ENCODE measurements around the gene CBX6. TPM values are rescaled to one million over a fixed set of nuclear protein-coding genes. Genes with fewer than 3 reads are reported as not detected.

The CBX6 gene
- total RNA-seq, 2 experiments from 2014 or later = 41.6 to 42.8 TPM

- Mint-ChIP-seq H3K27ac (no peak overlapping the region), H3K4me3 (peak overlapping the region; percentile 88), H3K27me3 (peaks cover 21% of the 10 kb centered on the region), H3K9me3 (no peaks in the 10 kb centered on the region), H3K36me3 (ENCODE audit: low read depth) (no peaks in the 10 kb centered on the region), H3K4me1 (ENCODE audit: low read depth) (peaks cover 30% of the 10 kb centered on the region)
- DNase-seq (no peak), ATAC-seq (ENCODE audit: poor library complexity) (no peak)
- CTCF ChIA-PET = no interaction called here
- intact Hi-C loops (cut with DNase I, micrococcal nuclease) = loop anchor here (2.0 to 5.0 kb wide), 4 partner anchors 42 to 109 kb away; partner anchors contain the start of gene SUN2 (in 1 of the 2)
- Histone ChIP-seq H3K27ac (ENCODE audit: low read depth in 1 of 2, low read length in 2 of 2) (no peak overlapping the region), H3K27me3 (ENCODE audit: control insufficient read depth in 1 of 2, insufficient read depth in 2 of 2, low read length in 2 of 2) (peaks cover 5 to 12% of the 10 kb centered on the region in 2 experiments), H3K36me3 (ENCODE audit: insufficient read depth, low read length) (no peaks in the 10 kb centered on the region), H3K4me3 (ENCODE audit: low read length) (no peak overlapping the region), H3K9me3 (ENCODE audit: control insufficient read depth in 1 of 2, insufficient read depth in 1 of 2, low read length in 2 of 2) (no peaks in the 10 kb centered on the region), H3K4me1 (ENCODE audit: insufficient read depth, low read length) (peaks cover 24% of the 10 kb centered on the region)
- POLR2A ChIA-PET = interaction anchor here (0.9 to 2.0 kb wide), 2 partner anchors 105 to 109 kb away, joined by 3 to 6 read pairs; no protein-coding TSS in a partner anchor
- TF ChIP-seq CTCF (IDR thresholded peaks at IDR 0.05) = no peak
Measured at GRCh38 chr22:38841211-38841610, 30.8 kb downstream of the CBX6 start.

GRCh38 chr22:38840129-38840528, 31.9 kb downstream of the CBX6 start:
- ATAC-seq (ENCODE audit: poor library complexity) = no peak
- Mint-ChIP-seq H3K27me3 (peaks cover 21% of the 10 kb centered on the region), H3K36me3 (ENCODE audit: low read depth) (no peaks in the 10 kb centered on the region), H3K27ac (no peak overlapping the region), H3K9me3 (no peaks in the 10 kb centered on the region), H3K4me3 (peak overlapping the region; percentile 55), H3K4me1 (ENCODE audit: low read depth) (peaks cover 30% of the 10 kb centered on the region)
- H3K36me3 ChIP-seq (ENCODE audit: insufficient read depth, low read length) = no peaks in the 10 kb centered on the region
- ChIA-PET POLR2A (no interaction called here), CTCF (no interaction called here)
- H3K4me3 ChIP-seq (ENCODE audit: low read length) = no peak overlapping the region
- H3K27me3 ChIP-seq (ENCODE audit: control insufficient read depth in 1 of 2, insufficient read depth in 2 of 2, low read length in 2 of 2) = peaks cover 5 to 12% of the 10 kb centered on the region in 2 experiments
- intact Hi-C loops (cut with DNase I, micrococcal nuclease) = loop anchor here (2.0 to 5.0 kb wide), 4 partner anchors 41 to 108 kb away; partner anchors contain the start of gene SUN2 (in 1 of the 2)
- no peak for TF ChIP-seq CTCF (IDR thresholded peaks at IDR 0.05)
- no peaks in the 10 kb centered on the region for H3K9me3 ChIP-seq (ENCODE audit: control insufficient read depth in 1 of 2, insufficient read depth in 1 of 2, low read length in 2 of 2)
- peaks cover 24% of the 10 kb centered on the region for H3K4me1 ChIP-seq (ENCODE audit: insufficient read depth, low read length)
- no peak overlapping the region for H3K27ac ChIP-seq (ENCODE audit: low read depth in 1 of 2, low read length in 2 of 2)
- no peak for DNase-seq

GRCh38 chr22:38839686-38840085, 32.3 kb downstream of the CBX6 start:
- Mint-ChIP-seq H3K4me1 (ENCODE audit: low read depth) (peaks cover 30% of the 10 kb centered on the region), H3K9me3 (no peaks in the 10 kb centered on the region), H3K36me3 (ENCODE audit: low read depth) (no peaks in the 10 kb centered on the region), H3K4me3 (peak overlapping the region; percentile 25), H3K27ac (no peak overlapping the region), H3K27me3 (peaks cover 21% of the 10 kb centered on the region)
- DNase-seq = no peak
- Histone ChIP-seq H3K9me3 (ENCODE audit: control insufficient read depth in 1 of 2, insufficient read depth in 1 of 2, low read length in 2 of 2) (no peaks in the 10 kb centered on the region), H3K36me3 (ENCODE audit: insufficient read depth, low read length) (no peaks in the 10 kb centered on the region), H3K27ac (ENCODE audit: low read depth in 1 of 2, low read length in 2 of 2) (no peak overlapping the region), H3K27me3 (ENCODE audit: control insufficient read depth in 1 of 2, insufficient read depth in 2 of 2, low read length in 2 of 2) (peaks cover 5 to 12% of the 10 kb centered on the region in 2 experiments), H3K4me3 (ENCODE audit: low read length) (no peak overlapping the region), H3K4me1 (ENCODE audit: insufficient read depth, low read length) (peaks cover 24% of the 10 kb centered on the region)
- intact Hi-C loops (cut with DNase I, micrococcal nuclease) = loop anchor here (2.0 to 5.0 kb wide), 4 partner anchors 41 to 107 kb away; partner anchors contain the start of gene SUN2 (in 1 of the 2)
- CTCF ChIA-PET = no interaction called here
- no peak for TF ChIP-seq CTCF (IDR thresholded peaks at IDR 0.05)
- POLR2A ChIA-PET = no interaction called here
- no peak for ATAC-seq (ENCODE audit: poor library complexity)
